Frontal cortex (tissue), 4 donors: Measurements from ENCODE around the gene METAP1. TPM values are rescaled to one million over a fixed set of nuclear protein-coding genes. Genes with fewer than 3 reads are reported as not detected.
"Not testable (repeated sequence)": the region's sequence is repeated elsewhere in the genome, so short reads cannot be mapped to it uniquely, and the experiment has no call there.

Experiments
- DNase-seq, 2 donors: peaks; one replicate each; pipeline ENCODE4 v3.0.0; 2012; ENCODE audit warnings: low spot score in 2 of 2
- FAIRE-seq: peaks from 2 replicates; lab custom pipeline; 2012; peaks lifted over from hg19 to GRCh38; lab: Jason Lieb, UNC
- total RNA-seq: library from RNA; depleted of rRNA; stranded (reverse); fragments of >200 nt; gene quantifications from one replicate; pipeline ENCODE4 v1.2.3, GENCODE V29; 2014
- donor health status: control.
- donor health status: control.
- donor health status: control.

The METAP1 gene
- 22.0 TPM for total RNA-seq

- no peak for FAIRE-seq
- DNase-seq: peak; percentile 96 to 98
Measured at GRCh38 chr4:98995183-98996055, at the start of gene METAP1. TSS of gene METAP1 (plus strand) at chr4:98995721. CDS start at chr4:98995754, 33 bp downstream.

GRCh38 chr4:98946359-98946758 lies 49.2 kb upstream of the METAP1 start:
- DNase-seq (no peak), FAIRE-seq (no peak)

- DNase-seq (no peak), FAIRE-seq (no peak)
Measured at GRCh38 chr4:98950925-98951324, 44.6 kb upstream of the METAP1 start.

- no peak for FAIRE-seq
Measured at GRCh38 chr4:98951710-98952109, 43.8 kb upstream of the METAP1 start.

GRCh38 chr4:98955229-98955628 lies 40.3 kb upstream of the METAP1 start:
- FAIRE-seq (no peak), DNase-seq (no peak)

More at GRCh38 chr4:98951710-98952109, 43.8 kb upstream of the METAP1 start:
- DNase-seq: no peak

GRCh38 chr4:98958065-98958464 lies 37.5 kb upstream of the METAP1 start:
- DNase-seq (no peak), FAIRE-seq (no peak)

- FAIRE-seq (no peak), DNase-seq (no peak)
Measured at GRCh38 chr4:98959411-98959810, 36.1 kb upstream of the METAP1 start.

GRCh38 chr4:98961770-98962169 lies 33.8 kb upstream of the METAP1 start:
- FAIRE-seq (no peak), DNase-seq (no peak)

- no peak for DNase-seq
- FAIRE-seq: no peak
Measured at GRCh38 chr4:98963538-98964433, 31.7 kb upstream of the METAP1 start.

- no peak for FAIRE-seq
Measured at GRCh38 chr4:98966926-98967325, 28.6 kb upstream of the METAP1 start.

GRCh38 chr4:98967786-98968329 lies 27.7 kb upstream of the METAP1 start:
- FAIRE-seq (no peak), DNase-seq (no peak)

More at GRCh38 chr4:98966926-98967325, 28.6 kb upstream of the METAP1 start:
- DNase-seq: no peak

GRCh38 chr4:98969878-98970785 lies 25.4 kb upstream of the METAP1 start:
- no peak for DNase-seq
- no peak for FAIRE-seq

- FAIRE-seq (no peak), DNase-seq (no peak)
Measured at GRCh38 chr4:98976716-98977115, 18.8 kb upstream of the METAP1 start.

GRCh38 chr4:98977557-98977956 lies 18.0 kb upstream of the METAP1 start:
- FAIRE-seq: no peak

GRCh38 chr4:98987720-98988119 lies 7.8 kb upstream of the METAP1 start:
- no peak for FAIRE-seq
- DNase-seq: no peak

More at GRCh38 chr4:98977557-98977956, 18.0 kb upstream of the METAP1 start:
- DNase-seq: no peak

GRCh38 chr4:98992835-98993234 lies 2.7 kb upstream of the METAP1 start:
- DNase-seq, FAIRE-seq: not testable (repeated sequence)

GRCh38 chr4:98993419-98994071 lies 2.0 kb upstream of the METAP1 start:
- no peak for FAIRE-seq
- no peak for DNase-seq

- no peak for FAIRE-seq
- peak in 1 of 2 donors; percentile 10 for DNase-seq
Measured at GRCh38 chr4:98994474-98995182, 893 bp upstream of the METAP1 start.
